SK-N-SH (cell line): ENCODE results near the gene C1orf174. TPM values are rescaled to one million over a fixed set of nuclear protein-coding genes. Genes with fewer than 3 reads are reported as not detected.

Source experiments
- CTCF ChIA-PET: fragments of 300-600, 350-600 bp; formaldehyde crosslinking; extraction: SDS; loops from one replicate; lab custom pipeline; 2021; lab: Yijun Ruan, JAX
- POLR2A ChIA-PET: fragments of 350-600 bp; sonication (Branson Sonifier 250); formaldehyde crosslinking; extraction: SDS; loops from one replicate; lab custom pipeline; 2020; ENCODE audit warnings: antibody characterized with exemption, inconsistent platforms; lab: Yijun Ruan, JAX
- DNase-seq: peaks from one replicate; pipeline ENCODE4 v3.0.0; 2012
- H2AFZ ChIP-seq: fragments of 200-600 bp; sonication (generic); 2 replicates; pipeline ENCODE4 v1.8.1; 2016; ENCODE audit warnings: antibody characterized with exemption, mild to moderate bottlenecking, low read depth
- H3F3A ChIP-seq: fragments of 200-600 bp; sonication (generic); replicated peaks from 2 replicates; pipeline ENCODE3; 2016; ENCODE audit warnings: antibody characterized with exemption, mild to moderate bottlenecking; ENCODE audit not compliant: insufficient read depth
- H3K27ac ChIP-seq, 2 experiments: fragments of 200-500 bp in 1 of 2; fragments of 200-600 bp in 1 of 2; sonication (Bioruptor generic) in 1 of 2; sonication (generic), shearing (Covaris generic) in 1 of 2; 2 replicates each; pipeline versions ENCODE4 v1.5.1 to v1.6.1; 2014 to 2016; ENCODE audit warnings: low read depth in 2 of 2, inconsistent platforms in 1 of 2, low read length in 1 of 2, mild to moderate bottlenecking in 1 of 2, mixed read lengths in 1 of 2
- H3K27me3 ChIP-seq: fragments of 200-600 bp; sonication (generic), shearing (Covaris generic); 2 replicates; pipeline ENCODE4 v1.6.1; 2016; ENCODE audit warnings: mixed run types; ENCODE audit not compliant: insufficient read depth
- H3K36me3 ChIP-seq, 2 experiments: fragments of 200-500 bp in 1 of 2; fragments of 200-600 bp in 1 of 2; sonication (Bioruptor generic) in 1 of 2; sonication (generic) in 1 of 2; replicated peaks in 1 of 2; 2 replicates each; pipeline versions ENCODE3 to v1.5.1; 2014 to 2016; ENCODE audit warnings: low read length in 1 of 2, mild to moderate bottlenecking in 1 of 2; ENCODE audit not compliant: insufficient read depth in 2 of 2, control insufficient read depth in 1 of 2
- H3K4me1 ChIP-seq, 2 experiments: fragments of 200-500 bp in 1 of 2; fragments of 200-600 bp in 1 of 2; sonication (Bioruptor generic) in 1 of 2; sonication (generic), shearing (Covaris generic) in 1 of 2; 2 replicates each; pipeline versions ENCODE4 v1.5.1 to v1.6.1; 2014 to 2016; ENCODE audit warnings: low read depth in 1 of 2, low read length in 1 of 2, mixed run types in 1 of 2; ENCODE audit not compliant: insufficient read depth in 2 of 2, control insufficient read depth in 1 of 2
- H3K4me2 ChIP-seq: fragments of 200-600 bp; sonication (generic), shearing (Covaris generic); 2 replicates; pipeline ENCODE4 v1.6.1; 2017; ENCODE audit warnings: mixed run types
- H3K4me3 ChIP-seq, 2 experiments: fragments of 200-500 bp in 1 of 2; fragments of 200-600 bp in 1 of 2; sonication (Bioruptor generic) in 1 of 2; sonication (generic), shearing (Covaris generic) in 1 of 2; 2 replicates each; pipeline versions ENCODE4 v1.5.1 to v1.8.1; 2014 to 2016; ENCODE audit warnings: low read depth in 2 of 2, inconsistent platforms in 1 of 2, low read length in 1 of 2, mild to moderate bottlenecking in 1 of 2, mixed read lengths in 1 of 2, moderate library complexity in 1 of 2
- H3K79me2 ChIP-seq: fragments of 200-600 bp; sonication (generic); 2 replicates; pipeline ENCODE4 v1.8.1; 2017; ENCODE audit warnings: mild to moderate bottlenecking; ENCODE audit not compliant: insufficient read depth
- H3K9ac ChIP-seq: fragments of 200-600 bp; sonication (generic); 2 replicates; pipeline ENCODE4 v1.6.1; 2017; ENCODE audit warnings: mixed run types
- H3K9me2 ChIP-seq: fragments of 200-600 bp; sonication (generic); 2 replicates; pipeline ENCODE4 v1.6.1; 2017; ENCODE audit warnings: mixed run types
- H3K9me3 ChIP-seq: fragments of 200-600 bp; sonication (generic); 2 replicates; pipeline ENCODE4 v1.6.1; 2017; ENCODE audit warnings: mixed run types, mild to moderate bottlenecking, moderate library complexity
- H4K20me1 ChIP-seq: fragments of 200-600 bp; sonication (generic); 2 replicates; pipeline ENCODE4 v1.6.1; 2017; ENCODE audit warnings: mild to moderate bottlenecking, mixed run types; ENCODE audit not compliant: insufficient read depth
- CHD2 ChIP-seq: fragments of 150-350 bp; IDR thresholded peaks from 2 replicates; pipeline ENCODE4 v1.6.1; 2018; ENCODE audit warnings: low read length; ENCODE audit not compliant: partially characterized antibody
- CTCF ChIP-seq: fragments of 200-600 bp; sonication (generic); IDR thresholded peaks from 2 replicates; pipeline ENCODE4 v1.6.1; 2017; ENCODE audit warnings: antibody characterized with exemption, mild to moderate bottlenecking, moderate library complexity
- ELF1 ChIP-seq: IDR thresholded peaks from 2 replicates; pipeline ENCODE4 v1.4.0; 2012
- EZH2phosphoT487 ChIP-seq: fragments of 200-600 bp; sonication (generic); IDR thresholded peaks from 2 replicates; pipeline ENCODE4 v1.6.1; 2017; ENCODE audit warnings: low read depth, mixed run types, mild to moderate bottlenecking, antibody characterized with exemption, moderate library complexity, borderline replicate concordance
- FOSL2 ChIP-seq: IDR thresholded peaks from 2 replicates; pipeline ENCODE4 v1.4.0; 2012; ENCODE audit warnings: low read depth, mild to moderate bottlenecking, moderate library complexity, borderline replicate concordance
- FOXM1 ChIP-seq: IDR thresholded peaks from 2 replicates; pipeline ENCODE4 v1.4.0; 2012; ENCODE audit warnings: low read depth, mild to moderate bottlenecking
- GATA2 ChIP-seq: sonication (generic); formaldehyde crosslinking; IDR thresholded peaks from 2 replicates; pipeline ENCODE4 v1.5.0; 2020; ENCODE audit warnings: mild to moderate bottlenecking, missing genetic modification reagents
- IRF3 ChIP-seq: fragments of 150-350 bp; IDR thresholded peaks from 2 replicates; pipeline ENCODE4 v1.6.1; 2016; ENCODE audit warnings: mild to moderate bottlenecking, low read depth, low read length
- NRF1 ChIP-seq: IDR thresholded peaks from 2 replicates; pipeline ENCODE4 v1.6.1; 2012; ENCODE audit warnings: low read depth, mild to moderate bottlenecking, low read length
- REST ChIP-seq: IDR thresholded peaks from 2 replicates; pipeline ENCODE4 v1.6.1; 2012; ENCODE audit warnings: mild to moderate bottlenecking, low read depth, low read length, moderate library complexity
- RXRA ChIP-seq: IDR thresholded peaks from 2 replicates; pipeline ENCODE4 v1.4.0; 2012; ENCODE audit warnings: low read depth, mild to moderate bottlenecking, borderline replicate concordance
- SIN3A ChIP-seq: IDR thresholded peaks from 2 replicates; pipeline ENCODE4 v1.6.1; 2012; ENCODE audit warnings: low read depth, mild to moderate bottlenecking, low read length, moderate library complexity, borderline replicate concordance
- TAF1 ChIP-seq: IDR thresholded peaks from 2 replicates; pipeline ENCODE4 v1.6.1; 2012; ENCODE audit warnings: low read depth, mild to moderate bottlenecking, low read length, moderate library complexity, borderline replicate concordance
- TCF12 ChIP-seq: IDR thresholded peaks from 2 replicates; pipeline ENCODE4 v1.4.0; 2012
- TEAD4 ChIP-seq: IDR thresholded peaks from 2 replicates; pipeline ENCODE4 v1.4.0; 2012; ENCODE audit warnings: mild to moderate bottlenecking, borderline replicate concordance; ENCODE audit not compliant: insufficient read depth
- USF1 ChIP-seq: IDR thresholded peaks from 2 replicates; pipeline ENCODE4 v1.4.0; 2012; ENCODE audit warnings: low read depth, borderline replicate concordance
- ZBTB33 ChIP-seq: IDR thresholded peaks from 2 replicates; pipeline ENCODE4 v1.4.0; 2012; ENCODE audit warnings: low read depth, borderline replicate concordance
- WGBS: methylation state at CpG from one replicate; pipeline ENCODE4 v1.1.6; 2017; ENCODE audit warnings: low lambda C conversion rate; 5-methylcytosine and 5-hydroxymethylcytosine counted together
- polyA plus RNA-seq, 3 experiments: library from polyadenylated mRNA; depleted of rRNA; stranded (reverse); fragments of >200 nt; gene quantifications; 2 replicates each; pipeline ENCODE4 v1.2.3, GENCODE V29; 2012
- TF ChIP-seq, protein P1 (sequence below): IDR thresholded peaks from 2 replicates; pipeline ENCODE4 v1.4.0; 2012; ENCODE audit warnings: low read depth

The C1orf174 gene
- polyA plus RNA-seq, 1 of the 3 experiments (the other 2 are of a cell fraction), result 21.4 TPM

DNA sequence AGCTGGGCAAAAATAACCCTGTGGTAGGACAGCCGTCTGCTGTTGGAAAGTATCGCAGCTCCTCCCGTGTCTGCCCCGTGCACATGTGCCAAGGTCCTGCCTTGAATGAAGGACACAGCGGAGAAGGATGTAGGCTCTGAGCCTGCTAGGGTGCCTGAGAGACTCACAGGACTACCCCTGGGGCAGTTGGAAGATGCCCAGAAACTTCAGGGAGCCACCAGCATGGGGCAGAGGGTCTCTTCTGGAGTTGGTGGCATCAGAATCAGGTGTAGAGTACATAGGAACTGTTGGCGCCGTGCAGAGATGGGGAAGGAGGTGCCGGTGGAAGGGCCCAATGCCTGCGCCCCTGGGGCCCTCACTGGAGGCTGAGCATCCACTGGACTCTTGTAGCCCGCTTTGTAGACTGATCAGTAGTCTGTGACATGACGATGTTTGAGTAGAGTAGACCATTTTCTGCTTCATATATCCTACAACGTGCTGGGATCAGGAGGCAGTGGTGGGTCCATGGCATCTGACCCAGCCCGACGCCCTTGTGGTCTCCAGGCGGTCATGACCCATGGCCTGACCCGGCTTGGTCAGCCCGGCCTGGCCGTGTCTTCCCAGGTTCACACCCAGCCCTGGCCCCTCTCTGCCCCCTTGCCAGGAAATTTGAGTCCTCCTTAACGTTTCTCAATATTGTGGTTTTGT lies 5.3 kb upstream of the C1orf174 start (continued):
- TF ChIP-seq ZBTB33, result no peak
- TF ChIP-seq FOSL2, result no peak
- no peak for TF ChIP-seq NRF1
- TF ChIP-seq CHD2, result no peak

- TF ChIP-seq EZH2phosphoT487 (no peak), IRF3 (no peak), ZBTB33 (no peak), FOXM1 (no peak), USF1 (no peak), GATA2 (CRISPR knock-in tag) (no peak), TCF12 (no peak), CTCF (no peak), REST (no peak), TAF1 (no peak), RXRA (no peak), TEAD4 (no peak), ELF1 (no peak), SIN3A (no peak), NRF1 (no peak)
- TF ChIP-seq, protein P1, sequence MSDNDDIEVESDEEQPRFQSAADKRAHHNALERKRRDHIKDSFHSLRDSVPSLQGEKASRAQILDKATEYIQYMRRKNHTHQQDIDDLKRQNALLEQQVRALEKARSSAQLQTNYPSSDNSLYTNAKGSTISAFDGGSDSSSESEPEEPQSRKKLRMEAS, result no peak
- no peak overlapping the region for H3K27ac ChIP-seq
- CTCF ChIA-PET, result no interaction called here
- no peaks in the 10 kb centered on the region for H3F3A ChIP-seq
- no peaks in the 10 kb centered on the region for H3K9me3 ChIP-seq
- peaks cover 0 to 14% of the 10 kb centered on the region in 2 experiments; a peak in 1 of 4 replicates for H3K4me1 ChIP-seq
- H3K27me3 ChIP-seq, result no peaks in the 10 kb centered on the region
- no peaks in the 10 kb centered on the region for H3K9me2 ChIP-seq
- no peaks in the 10 kb centered on the region for H3K36me3 ChIP-seq
- no peak overlapping the region for H2AFZ ChIP-seq
- H4K20me1 ChIP-seq, result no peaks in the 10 kb centered on the region
- no peak overlapping the region for H3K4me2 ChIP-seq
- H3K79me2 ChIP-seq, result peaks cover 2% of the 10 kb centered on the region; the same call in 1 of the 2 replicates
- no peak overlapping the region for H3K9ac ChIP-seq
- DNase-seq, result no peak
- POLR2A ChIA-PET, result no interaction called here
- H3K4me3 ChIP-seq, result no peak overlapping the region
- WGBS, result 91% methylated on average over 4 of the region's 4 CpGs
These were observed 4.7 kb upstream of the C1orf174 start for GRCh38 chr1:3904843-3905185.
